Endothelial cell of coronary artery (primary cell): Measurements from ENCODE around the gene FAM8A1. TPM values are rescaled to one million over a fixed set of nuclear protein-coding genes. Genes with fewer than 3 reads are reported as not detected.

Source experiments
- total RNA-seq: library from RNA; depleted of rRNA; stranded (reverse); fragments of >200 nt; gene quantifications from 2 replicates; pipeline ENCODE4 v1.2.3, GENCODE V29; 2014

Gene FAM8A1
- 7.6 and 11.5 TPM in 2 replicates for total RNA-seq

GRCh38 chr6:17599877-17600526 is at the start of gene FAM8A1:
Gene FAM8A1, plus strand, starts transcription at chr6:17600302. Its CDS starts 108 bp downstream, at chr6:17600410.

Other genes with a start within 250 kb of the FAM8A1 start
- 1.3 and 5.0 TPM in 2 replicates for gene CAP2, start 206.7 kb upstream of the FAM8A1 start, total RNA-seq
- 20.8 and 24.8 TPM in 2 replicates for gene NUP153, start 106.6 kb downstream of the FAM8A1 start, total RNA-seq